H1 (cell line): ENCODE results near the gene KRT27.

Source experiments
- EZH2 ChIP-seq: fragments of 200-600 bp; sonication (generic); IDR thresholded peaks from 2 replicates; pipeline ENCODE4 v1.7.1; 2012; ENCODE audit warnings: low read depth, mild to moderate bottlenecking, moderate library complexity, low read length, inconsistent platforms; ENCODE audit not compliant: severe bottlenecking
- RAD21 ChIP-seq, 2 experiments: IDR thresholded peaks in 1 of 2; conservative IDR thresholded peaks in 1 of 2; 2 replicates each; pipeline ENCODE4 v1.6.1; 2011; ENCODE audit warnings: low read depth in 2 of 2, low read length in 2 of 2, improper control_type of control experiment in 1 of 2, inconsistent platforms in 1 of 2, mild to moderate bottlenecking in 1 of 2, moderate library complexity in 1 of 2
- SIX5 ChIP-seq: IDR thresholded peaks from 2 replicates; pipeline ENCODE4 v1.6.1; 2011; ENCODE audit warnings: mild to moderate bottlenecking, low read depth, low read length
- TF ChIP-seq, protein P1 (sequence below), 3 experiments: IDR thresholded peaks; 1 replicate in 2 of 3; 2 replicates in 1 of 3; pipeline versions ENCODE4 v1.5.1 to v1.6.1; 2011; ENCODE audit warnings: low read length in 3 of 3, mild to moderate bottlenecking in 3 of 3, inconsistent platforms in 2 of 3, low read depth in 1 of 3, moderate library complexity in 1 of 3; ENCODE audit not compliant: insufficient read depth in 1 of 3; ENCODE audit errors: control extremely low read depth in 1 of 3

DNA sequence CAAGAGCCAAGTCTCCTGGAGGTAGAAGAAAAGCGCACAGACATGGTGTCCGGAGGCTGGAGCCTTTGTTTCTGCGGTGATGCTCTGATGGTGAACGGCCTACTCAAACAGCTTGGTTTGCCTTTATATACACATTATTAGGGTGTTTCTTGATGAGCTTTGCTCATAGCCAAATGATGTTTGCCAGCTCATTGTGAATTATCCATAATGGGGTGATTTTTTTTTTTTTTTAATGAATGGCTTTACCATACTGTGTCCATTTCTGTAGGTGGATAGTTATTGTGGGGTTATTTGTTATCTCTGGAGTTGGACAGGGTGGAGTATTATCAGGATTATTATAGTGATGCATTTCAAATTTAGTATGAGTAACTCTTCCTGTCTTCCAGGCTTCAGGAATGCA, at the start of gene KRT27:
- TF ChIP-seq SIX5 (no peak), RAD21 (IDR thresholded peaks at IDR 0.05 in 1 of 2, conservative IDR thresholded peaks at IDR 0.05 in 1 of 2; ENCODE audit: low read depth in 2 of 2, low read length in 2 of 2) (no peak), EZH2 (no peak)
- TF ChIP-seq, protein P1, sequence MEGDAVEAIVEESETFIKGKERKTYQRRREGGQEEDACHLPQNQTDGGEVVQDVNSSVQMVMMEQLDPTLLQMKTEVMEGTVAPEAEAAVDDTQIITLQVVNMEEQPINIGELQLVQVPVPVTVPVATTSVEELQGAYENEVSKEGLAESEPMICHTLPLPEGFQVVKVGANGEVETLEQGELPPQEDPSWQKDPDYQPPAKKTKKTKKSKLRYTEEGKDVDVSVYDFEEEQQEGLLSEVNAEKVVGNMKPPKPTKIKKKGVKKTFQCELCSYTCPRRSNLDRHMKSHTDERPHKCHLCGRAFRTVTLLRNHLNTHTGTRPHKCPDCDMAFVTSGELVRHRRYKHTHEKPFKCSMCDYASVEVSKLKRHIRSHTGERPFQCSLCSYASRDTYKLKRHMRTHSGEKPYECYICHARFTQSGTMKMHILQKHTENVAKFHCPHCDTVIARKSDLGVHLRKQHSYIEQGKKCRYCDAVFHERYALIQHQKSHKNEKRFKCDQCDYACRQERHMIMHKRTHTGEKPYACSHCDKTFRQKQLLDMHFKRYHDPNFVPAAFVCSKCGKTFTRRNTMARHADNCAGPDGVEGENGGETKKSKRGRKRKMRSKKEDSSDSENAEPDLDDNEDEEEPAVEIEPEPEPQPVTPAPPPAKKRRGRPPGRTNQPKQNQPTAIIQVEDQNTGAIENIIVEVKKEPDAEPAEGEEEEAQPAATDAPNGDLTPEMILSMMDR (IDR thresholded peaks at IDR 0.05; ENCODE audit: control extremely low read depth in 1 of 3, insufficient read depth in 1 of 3, low read depth in 1 of 3, low read length in 3 of 3) = no peak
